Endothelial cell (in vitro differentiated cells): Measurements from ENCODE around the gene MYH11. TPM values are rescaled to one million over a fixed set of nuclear protein-coding genes. Genes with fewer than 3 reads are reported as not detected.

Experiments
- DNase-seq: peaks from one replicate; pipeline ENCODE4 v3.0.0; 2021; ENCODE audit warnings: low spot score
- H3K27ac Mint-ChIP-seq: one replicate; pipeline ENCODE4 v1.8.0; 2021; ENCODE audit warnings: mixed read lengths, inconsistent platforms; ENCODE audit not compliant: unreplicated experiment
- H3K27me3 Mint-ChIP-seq: one replicate; pipeline ENCODE4 v1.8.0; 2021; ENCODE audit warnings: mild to moderate bottlenecking, moderate library complexity, mixed read lengths, inconsistent platforms; ENCODE audit not compliant: unreplicated experiment
- H3K36me3 Mint-ChIP-seq: one replicate; pipeline ENCODE4 v1.8.0; 2021; ENCODE audit warnings: mild to moderate bottlenecking, low read depth, mixed read lengths, inconsistent platforms; ENCODE audit not compliant: unreplicated experiment
- H3K4me1 Mint-ChIP-seq: one replicate; pipeline ENCODE4 v1.8.0; 2021; ENCODE audit warnings: mild to moderate bottlenecking, mixed read lengths, inconsistent platforms; ENCODE audit not compliant: unreplicated experiment
- H3K4me3 Mint-ChIP-seq: one replicate; pipeline ENCODE4 v1.8.0; 2021; ENCODE audit warnings: mild to moderate bottlenecking, mixed read lengths, inconsistent platforms; ENCODE audit not compliant: unreplicated experiment
- H3K9me3 Mint-ChIP-seq: one replicate; pipeline ENCODE4 v1.8.0; 2021; ENCODE audit warnings: mixed read lengths, inconsistent platforms; ENCODE audit not compliant: unreplicated experiment
- CTCF ChIP-seq: fragments of 200-600 bp; sonication (generic); IDR thresholded peaks from one replicate; pipeline ENCODE4 v1.5.0; 2021; ENCODE audit warnings: antibody characterized with exemption; ENCODE audit not compliant: unreplicated experiment
- total RNA-seq: library from RNA; stranded (reverse); fragmentation: NEBNext Ultra II Directional; extraction: Animal tissue kit (Norgen Biotek cat#: 25700); gene quantifications from one replicate; pipeline ENCODE4 v1.2.1, GENCODE V29; 2021; ENCODE audit not compliant: unreplicated experiment

Gene MYH11
- total RNA-seq, 1 donor from 2014 or later, result 0.51 TPM

GRCh38 chr16:15772579-15773293 lies 84.1 kb downstream of the MYH11 start:
- Mint-ChIP-seq H3K4me1 (no peaks in the 10 kb centered on the region), H3K36me3 (no peaks in the 10 kb centered on the region), H3K4me3 (no peak overlapping the region), H3K9me3 (no peaks in the 10 kb centered on the region), H3K27ac (no peak overlapping the region), H3K27me3 (peaks cover 4% of the 10 kb centered on the region)
- no peak for DNase-seq
- TF ChIP-seq CTCF, result no peak

- Mint-ChIP-seq H3K36me3 (no peaks in the 10 kb centered on the region), H3K4me3 (no peak overlapping the region), H3K9me3 (no peaks in the 10 kb centered on the region), H3K27me3 (peaks cover 5% of the 10 kb centered on the region), H3K27ac (no peak overlapping the region), H3K4me1 (no peaks in the 10 kb centered on the region)
- no peak for TF ChIP-seq CTCF
- no peak for DNase-seq
Measured at GRCh38 chr16:15771694-15772093, 85.1 kb downstream of the MYH11 start.

- H3K4me3 Mint-ChIP-seq, result no peak overlapping the region
- H3K36me3 Mint-ChIP-seq, result no peaks in the 10 kb centered on the region
- H3K4me1 Mint-ChIP-seq, result no peaks in the 10 kb centered on the region
- no peaks in the 10 kb centered on the region for H3K9me3 Mint-ChIP-seq
- no peak for DNase-seq
- H3K27me3 Mint-ChIP-seq, result peaks cover 2% of the 10 kb centered on the region
- no peak overlapping the region for H3K27ac Mint-ChIP-seq
- no peak for TF ChIP-seq CTCF
Measured at GRCh38 chr16:15770512-15770911, 86.3 kb downstream of the MYH11 start.

GRCh38 chr16:15770107-15770506 lies 86.7 kb downstream of the MYH11 start:
- no peak for DNase-seq
- no peak overlapping the region for H3K4me3 Mint-ChIP-seq
- no peaks in the 10 kb centered on the region for H3K4me1 Mint-ChIP-seq
- H3K36me3 Mint-ChIP-seq, result no peaks in the 10 kb centered on the region
- no peak for TF ChIP-seq CTCF
- no peak overlapping the region for H3K27ac Mint-ChIP-seq
- no peaks in the 10 kb centered on the region for H3K9me3 Mint-ChIP-seq
- peaks cover 2% of the 10 kb centered on the region for H3K27me3 Mint-ChIP-seq

- H3K36me3 Mint-ChIP-seq, result no peaks in the 10 kb centered on the region
- no peak for DNase-seq
- no peak for TF ChIP-seq CTCF
- H3K4me1 Mint-ChIP-seq, result no peaks in the 10 kb centered on the region
- no peaks in the 10 kb centered on the region for H3K9me3 Mint-ChIP-seq
- H3K27me3 Mint-ChIP-seq, result peaks cover 2% of the 10 kb centered on the region
- no peak overlapping the region for H3K27ac Mint-ChIP-seq
- no peak overlapping the region for H3K4me3 Mint-ChIP-seq
Measured at GRCh38 chr16:15769239-15769638, 87.6 kb downstream of the MYH11 start.
